NT2/D1 (cell line): ENCODE measurements around the gene FRS3.

ENCODE experiments used
- YY1 ChIP-seq: IDR thresholded peaks from 2 replicates; pipeline ENCODE4 v1.6.1; 2011; ENCODE audit not compliant: insufficient read length, insufficient read depth
- ZNF274 ChIP-seq: IDR thresholded peaks from 2 replicates; pipeline ENCODE4 v1.6.1; 2011; ENCODE audit warnings: mild to moderate bottlenecking, low read depth, low read length

- TF ChIP-seq ZNF274 (no peak), YY1 (no peak)
Observed at GRCh38 chr6:41796474-41796873, 16.8 kb upstream of the FRS3 start.
